Measurements from ENCODE around the gene PLEKHA8.

DNA sequence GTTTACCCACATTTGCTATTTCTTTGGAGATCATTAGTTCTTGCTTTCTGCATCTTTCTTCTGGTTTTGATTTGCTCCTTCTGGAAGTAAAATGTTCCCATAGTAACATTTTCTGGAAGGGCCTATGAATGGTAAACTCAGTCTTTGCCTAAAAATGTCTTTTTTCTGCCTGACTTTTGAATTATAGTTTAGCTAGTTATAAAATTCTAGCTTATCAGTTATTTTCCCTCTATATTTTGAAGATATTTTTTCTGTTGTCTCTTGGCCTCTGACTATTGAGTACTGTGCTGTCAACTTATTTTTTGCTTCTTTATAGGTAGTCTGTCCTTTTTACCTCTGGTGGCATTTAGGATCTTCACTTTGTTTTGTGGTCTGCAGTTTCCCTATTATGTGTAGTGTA is 84.9 kb downstream of the PLEKHA8 start:
- TF ChIP-seq, protein P1, sequence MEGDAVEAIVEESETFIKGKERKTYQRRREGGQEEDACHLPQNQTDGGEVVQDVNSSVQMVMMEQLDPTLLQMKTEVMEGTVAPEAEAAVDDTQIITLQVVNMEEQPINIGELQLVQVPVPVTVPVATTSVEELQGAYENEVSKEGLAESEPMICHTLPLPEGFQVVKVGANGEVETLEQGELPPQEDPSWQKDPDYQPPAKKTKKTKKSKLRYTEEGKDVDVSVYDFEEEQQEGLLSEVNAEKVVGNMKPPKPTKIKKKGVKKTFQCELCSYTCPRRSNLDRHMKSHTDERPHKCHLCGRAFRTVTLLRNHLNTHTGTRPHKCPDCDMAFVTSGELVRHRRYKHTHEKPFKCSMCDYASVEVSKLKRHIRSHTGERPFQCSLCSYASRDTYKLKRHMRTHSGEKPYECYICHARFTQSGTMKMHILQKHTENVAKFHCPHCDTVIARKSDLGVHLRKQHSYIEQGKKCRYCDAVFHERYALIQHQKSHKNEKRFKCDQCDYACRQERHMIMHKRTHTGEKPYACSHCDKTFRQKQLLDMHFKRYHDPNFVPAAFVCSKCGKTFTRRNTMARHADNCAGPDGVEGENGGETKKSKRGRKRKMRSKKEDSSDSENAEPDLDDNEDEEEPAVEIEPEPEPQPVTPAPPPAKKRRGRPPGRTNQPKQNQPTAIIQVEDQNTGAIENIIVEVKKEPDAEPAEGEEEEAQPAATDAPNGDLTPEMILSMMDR (IDR thresholded peaks at IDR 0.05; ENCODE audit: low read depth, low read length, poor library complexity, severe bottlenecking): no peak
- TF ChIP-seq EZH2phosphoT487 (IDR thresholded peaks at IDR 0.05; ENCODE audit: borderline replicate concordance, low read length): no peak

Measured in DOHH2 (cell line).